NCI-H2227 treated with DMSO at 0.1 percent for 48 hours (cell line): ENCODE data around the gene C18orf63.

Source experiments
- DNase-seq: peaks from one replicate; lab custom pipeline; 2025; lab: John Stamatoyannopoulos, UW

The C18orf63 gene

GRCh38 chr18:74376523-74376922 lies 60.9 kb downstream of the C18orf63 start:
- DNase-seq: no peak

DNA sequence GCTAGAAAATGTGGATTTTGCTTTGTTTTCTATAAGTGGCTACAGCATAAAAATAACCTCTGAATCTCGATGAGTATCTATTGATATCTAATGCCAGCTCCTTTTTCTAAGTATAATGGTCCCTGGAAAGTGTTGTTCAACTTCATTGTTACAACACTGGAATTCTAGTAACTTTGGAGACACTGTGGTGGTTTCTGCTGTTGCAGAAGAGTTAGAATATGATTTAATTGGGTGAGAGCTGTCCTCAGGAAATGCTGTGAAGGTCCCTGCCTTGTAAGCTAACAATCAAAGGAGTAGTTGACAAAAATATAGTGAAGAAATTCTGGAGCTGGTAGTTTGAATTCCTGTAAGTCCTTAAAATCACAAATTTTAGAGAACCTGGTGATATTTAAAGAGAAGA lies 62.1 kb downstream of the C18orf63 start:
- no peak for DNase-seq

DNA sequence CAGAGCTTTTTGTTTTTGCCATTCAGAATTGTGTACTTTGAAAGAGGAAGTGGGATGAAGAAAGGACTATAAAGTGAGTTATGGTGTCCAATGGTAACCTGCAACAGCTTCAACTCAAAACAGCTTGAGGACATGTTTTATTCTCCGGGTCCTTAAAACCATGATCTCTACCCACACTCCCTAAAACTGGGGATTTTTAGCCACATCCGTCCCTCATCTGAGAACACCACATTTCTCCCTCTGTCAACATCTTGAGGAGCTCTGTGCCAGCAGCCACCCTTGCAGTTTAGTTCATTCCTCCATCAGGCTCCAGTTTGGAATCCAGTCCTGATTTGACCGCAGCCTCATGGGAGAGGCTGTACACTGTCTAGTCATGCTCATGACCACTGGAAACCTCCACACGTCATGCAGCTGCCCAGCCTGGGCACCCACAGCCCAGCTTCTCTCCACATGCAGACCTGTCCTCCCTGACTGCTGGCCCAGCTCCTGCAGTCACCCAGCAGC lies 62.6 kb downstream of the C18orf63 start:
- DNase-seq: no peak

- DNase-seq: no peak
These were observed 65.3 kb downstream of the C18orf63 start for GRCh38 chr18:74380916-74381315.

DNA sequence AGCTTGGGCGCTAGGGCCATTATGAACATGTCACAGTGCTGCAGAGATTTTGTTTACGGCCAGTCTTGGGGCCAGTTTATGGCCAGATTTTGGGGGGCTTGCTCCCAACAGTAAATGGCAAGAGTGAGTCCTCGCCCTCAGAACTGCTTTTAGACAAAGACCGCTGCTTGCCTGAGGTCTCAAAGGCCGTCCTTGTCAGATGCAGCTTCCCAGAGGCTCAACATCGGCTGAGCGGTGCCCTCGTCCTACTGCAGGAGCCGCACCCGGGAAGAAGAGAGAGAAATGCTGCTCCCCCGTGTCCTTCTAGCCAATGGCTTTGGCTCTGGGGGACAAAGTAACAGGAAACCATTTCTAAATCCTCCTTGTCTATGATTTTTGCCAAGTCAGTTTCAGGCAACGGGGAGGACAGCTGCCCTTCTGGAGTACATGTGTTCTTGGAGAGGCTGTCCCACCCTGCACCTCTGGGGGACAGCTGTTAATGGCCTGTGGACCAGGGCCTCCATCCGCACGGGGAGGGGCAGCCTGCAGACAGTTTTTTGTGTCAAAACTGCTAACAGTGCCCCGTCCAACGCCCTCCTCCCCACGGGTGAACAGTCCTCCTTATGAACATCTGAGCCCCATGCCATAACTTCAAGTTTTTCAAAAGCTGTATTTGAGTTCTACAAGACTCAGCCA lies 66.1 kb downstream of the C18orf63 start:
- no peak for DNase-seq

DNA sequence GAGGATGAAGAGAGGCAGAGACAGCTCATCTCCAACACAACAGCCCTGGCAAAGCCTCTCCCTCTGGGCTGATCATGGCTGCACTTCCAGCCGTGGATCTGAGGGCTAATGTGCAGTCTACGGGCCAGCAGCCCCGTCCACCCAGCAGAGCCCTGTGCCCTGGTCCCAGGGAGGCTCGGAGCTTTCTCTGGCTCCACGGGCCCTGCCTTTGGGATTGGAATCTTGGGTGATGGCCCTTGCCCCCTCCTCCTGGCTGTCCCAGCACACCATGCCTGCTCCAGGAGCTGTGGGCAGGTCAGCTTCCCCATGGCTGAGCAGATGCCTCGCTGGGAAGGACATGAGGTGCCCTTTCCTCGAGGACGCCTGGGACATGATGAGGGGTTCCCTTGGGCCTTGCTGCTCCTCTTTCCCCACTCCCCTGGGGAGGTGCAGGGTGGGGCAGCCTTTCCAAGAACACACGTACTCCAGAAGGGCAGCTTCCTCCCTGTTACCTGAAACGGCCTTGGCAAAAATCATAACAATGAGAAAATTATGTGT lies 66.9 kb downstream of the C18orf63 start:
- no peak for DNase-seq

DNA sequence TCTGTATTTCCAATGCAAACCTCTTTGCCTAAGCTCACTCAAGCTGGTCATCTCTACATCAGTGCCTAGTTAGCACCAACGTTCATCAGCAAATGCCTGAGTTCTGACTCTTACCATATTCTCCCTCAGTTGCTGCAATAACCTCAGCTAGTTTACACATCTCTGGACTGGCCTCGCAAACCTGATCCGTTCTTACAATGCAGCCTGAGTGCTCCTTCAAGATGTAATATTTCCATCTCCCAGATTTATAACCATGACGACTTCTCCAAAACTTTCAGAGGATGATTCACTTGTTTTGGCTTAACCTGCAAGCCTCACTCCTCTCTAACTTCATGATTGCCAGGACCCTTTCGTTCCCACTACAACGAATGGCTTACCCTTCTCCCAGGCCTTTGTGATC lies 71.7 kb downstream of the C18orf63 start:
- no peak for DNase-seq

GRCh38 chr18:74388227-74388626 lies 72.6 kb downstream of the C18orf63 start:
- DNase-seq: no peak

- DNase-seq: no peak
These were observed 73.7 kb downstream of the C18orf63 start for GRCh38 chr18:74389171-74389927.

DNA sequence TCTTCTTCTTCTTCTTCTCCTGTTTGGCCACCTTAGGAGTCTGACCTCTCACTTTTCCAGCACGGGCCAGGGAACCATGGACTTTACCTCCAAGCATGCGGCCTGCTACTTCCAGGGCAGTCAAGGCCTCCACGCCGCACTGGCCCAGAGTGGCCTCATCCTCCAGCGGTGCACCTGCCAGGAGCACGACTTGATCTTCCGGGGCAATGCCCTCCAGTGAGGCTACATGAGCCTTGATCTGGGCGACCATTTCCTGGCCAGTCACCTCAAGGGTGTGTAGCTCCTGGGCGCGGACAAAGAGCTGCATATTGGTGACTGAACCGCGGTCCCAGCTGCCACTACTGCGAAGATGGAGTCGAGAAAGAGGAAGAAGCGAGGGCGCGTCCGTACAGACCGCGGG lies 74.4 kb downstream of the C18orf63 start:
- no peak for DNase-seq

GRCh38 chr18:74390900-74391299 lies 75.3 kb downstream of the C18orf63 start:
- no peak for DNase-seq

DNA sequence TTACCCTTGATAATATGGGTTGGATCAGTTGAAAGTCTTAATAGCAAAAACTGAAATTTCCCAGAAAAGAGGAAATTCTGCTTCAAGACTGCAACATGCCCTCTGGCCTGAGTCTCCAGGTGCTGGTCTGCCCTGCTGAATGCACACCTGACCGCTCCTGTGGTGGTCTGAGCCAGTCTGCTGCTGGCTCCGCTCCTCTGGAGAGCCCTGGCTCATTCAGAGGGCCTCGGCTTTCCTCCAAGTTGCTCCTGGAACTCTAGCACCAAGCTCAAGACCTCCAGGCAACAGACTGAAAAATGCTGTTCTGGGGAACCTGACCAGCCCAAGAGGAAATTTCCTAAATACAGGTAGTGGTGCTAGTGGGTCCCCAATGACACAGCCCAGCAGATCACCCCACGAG lies 76.7 kb downstream of the C18orf63 start:
- no peak for DNase-seq

- no peak for DNase-seq
These were observed 79.4 kb downstream of the C18orf63 start for GRCh38 chr18:74395006-74395405.

DNA sequence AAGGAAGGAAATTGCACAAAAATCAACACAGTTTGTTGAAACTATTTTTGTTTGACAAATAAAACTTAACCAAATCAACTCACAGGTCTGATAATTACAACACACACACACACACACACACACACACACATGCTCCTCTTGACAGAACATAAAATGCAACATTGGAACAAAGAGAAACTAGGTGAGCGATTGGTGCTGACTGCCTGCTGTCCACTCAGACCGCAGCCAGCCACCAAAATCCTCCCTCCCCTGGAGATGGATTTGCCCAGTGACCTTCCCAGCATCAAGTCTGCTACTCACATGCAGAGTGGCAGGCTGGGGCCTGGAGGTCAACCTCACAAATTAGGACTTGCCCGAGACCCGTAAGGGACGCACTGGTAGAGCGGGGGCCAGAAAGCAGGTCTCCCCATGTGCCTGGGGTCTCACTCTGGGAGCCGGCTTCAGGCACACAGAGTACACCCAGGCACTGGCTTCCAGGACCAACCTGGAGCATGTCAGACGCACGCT lies 80.1 kb downstream of the C18orf63 start:
- DNase-seq: no peak

DNA sequence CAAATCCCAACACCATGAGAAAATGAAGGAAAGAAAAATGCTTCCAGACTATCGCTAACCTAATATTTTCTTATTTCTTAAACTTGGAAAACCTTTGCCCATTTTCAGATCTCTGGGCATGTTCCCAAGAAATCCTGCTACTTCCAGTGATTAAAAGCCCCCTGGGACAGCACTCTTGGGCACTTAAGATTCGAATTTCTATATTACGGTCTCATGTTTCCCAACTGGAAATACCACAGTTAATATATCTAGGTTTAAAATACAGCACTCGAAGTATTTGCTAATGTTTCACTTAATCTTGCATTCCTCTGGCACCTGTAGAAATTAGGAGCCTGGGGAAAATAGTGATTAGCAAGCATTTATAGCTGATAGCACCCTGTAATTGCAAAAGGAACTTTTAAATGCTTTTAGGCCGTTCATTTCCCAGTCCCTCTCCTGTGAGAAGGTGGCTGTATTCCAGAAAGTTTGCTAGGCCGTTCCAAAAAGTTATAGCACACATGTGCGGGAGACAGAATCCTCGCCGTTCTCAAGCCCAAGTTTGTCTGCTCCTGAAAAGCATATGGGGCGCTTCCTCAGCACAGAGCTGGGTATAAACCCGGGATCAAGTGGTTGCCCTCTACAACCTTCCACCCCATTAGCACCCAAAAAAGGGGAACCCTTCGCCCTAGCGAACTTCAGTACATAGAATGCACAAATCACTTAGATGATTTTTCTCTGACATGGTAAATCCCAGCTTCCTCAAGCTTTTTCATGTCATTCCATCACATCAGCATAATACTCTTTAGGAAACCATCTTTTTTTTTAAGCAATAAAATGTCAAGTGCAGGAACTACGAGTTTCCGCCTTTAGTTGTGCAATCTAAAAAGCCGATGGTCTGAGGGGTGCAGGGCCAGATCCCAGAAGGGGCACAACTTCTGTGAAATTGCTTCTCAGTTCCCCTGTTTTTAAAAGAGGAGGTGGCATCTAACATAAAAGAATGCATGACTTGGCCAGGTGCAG lies 80.8 kb downstream of the C18orf63 start:
- no peak for DNase-seq

DNA sequence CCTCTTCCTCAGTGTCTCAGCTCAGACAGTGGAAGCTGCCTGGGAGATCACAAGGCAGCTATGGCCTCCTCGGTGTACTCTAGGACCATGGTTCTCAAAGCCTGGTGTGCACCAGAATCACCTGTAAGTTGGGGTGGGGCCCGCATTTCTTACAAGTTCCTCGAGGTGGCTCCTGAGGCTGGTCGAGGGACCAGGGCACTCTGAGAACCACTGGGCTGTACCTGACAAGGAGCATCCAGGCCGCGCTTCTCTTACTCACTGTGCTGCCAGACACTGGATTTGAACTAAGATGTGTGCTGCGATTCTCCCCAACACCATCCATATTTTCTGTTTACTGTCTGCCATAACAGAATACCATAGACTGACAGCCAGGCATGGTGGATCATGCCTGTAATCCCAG lies 81.9 kb downstream of the C18orf63 start:
- DNase-seq: no peak

- DNase-seq: no peak
These were observed 83.7 kb downstream of the C18orf63 start for GRCh38 chr18:74399091-74399887.

DNA sequence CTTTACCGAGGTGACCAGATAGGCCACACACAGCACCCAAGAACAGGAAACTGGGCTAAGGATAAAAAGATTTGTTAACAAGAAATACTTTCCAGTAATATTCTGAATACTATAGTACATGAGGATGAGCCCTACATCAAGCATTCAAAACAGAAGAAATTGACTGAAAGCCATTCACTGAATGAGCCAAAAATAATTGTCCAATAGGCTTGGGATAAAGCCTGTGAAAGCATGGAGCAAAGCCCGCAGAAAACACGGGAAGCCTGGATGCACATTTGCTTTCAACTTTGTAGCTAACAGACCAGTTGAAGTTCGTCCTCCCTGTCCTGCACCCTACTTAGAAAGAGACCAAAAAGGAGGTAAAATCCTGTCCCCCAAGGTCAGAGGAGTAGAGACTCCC lies 85.2 kb downstream of the C18orf63 start:
- no peak for DNase-seq

DNA sequence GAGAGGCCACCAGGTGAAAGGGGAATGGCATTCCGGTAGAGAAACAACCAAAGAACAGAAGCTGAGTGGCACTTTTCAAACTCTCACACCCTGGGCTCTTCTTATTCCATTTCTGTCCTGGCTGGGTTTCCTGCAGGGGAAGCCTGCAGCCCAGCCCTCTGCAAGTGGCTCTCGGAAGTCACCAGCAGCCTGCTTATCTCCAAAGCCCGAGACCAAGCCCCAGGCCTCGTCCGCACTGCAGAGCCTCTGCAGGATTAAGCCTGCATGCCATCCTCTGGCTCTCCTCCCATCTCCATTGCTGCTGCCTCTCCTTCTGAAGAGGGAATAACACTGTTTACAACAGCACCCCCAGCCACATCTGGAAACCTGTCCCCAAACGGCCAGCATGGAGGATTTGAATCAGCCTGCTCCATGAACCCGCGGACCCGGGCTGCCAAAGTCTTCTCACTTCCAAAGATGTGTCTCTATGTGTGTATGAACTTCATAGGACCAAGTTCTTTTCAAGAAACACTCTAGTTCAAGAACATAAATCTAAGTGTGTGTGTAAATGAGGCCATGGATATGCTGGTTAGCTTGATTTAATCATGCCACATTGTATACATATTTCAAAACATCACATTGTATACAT lies 87.3 kb downstream of the C18orf63 start:
- no peak for DNase-seq

DNA sequence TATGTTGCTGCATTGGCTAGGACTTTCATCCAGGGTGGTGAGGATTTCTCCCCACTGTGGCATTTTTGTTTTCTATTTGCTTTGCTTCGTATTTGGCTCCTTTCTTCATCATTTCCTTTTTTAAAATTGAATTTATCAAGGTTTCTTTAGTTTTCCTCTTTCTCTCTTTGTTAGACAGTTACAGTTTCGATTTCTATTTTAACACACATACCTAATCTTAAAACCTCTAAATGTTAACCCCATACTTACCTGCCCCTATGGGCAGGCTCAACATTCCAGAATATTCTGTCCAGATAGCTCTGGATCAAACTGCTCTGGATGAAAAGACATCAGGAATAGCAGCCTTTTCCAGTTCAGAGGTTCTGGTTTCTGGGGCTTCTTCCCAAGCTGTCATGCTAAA lies 92.2 kb downstream of the C18orf63 start:
- DNase-seq: no peak
